Activated T-cell treated with anti-CD3 and anti-CD28 coated beads, Interleukin-2, amount 50 U/mL, for 24 hours (primary cell): Measurements from ENCODE around the gene ABHD4.
A peak's percentile ranks its signal among the peaks of the same experiment; 100 is the strongest.

Experiments used
- DNase-seq: peaks from one replicate; pipeline ENCODE4 v3.0.0-alpha.2; 2020
- H3K27ac Mint-ChIP-seq: 2 replicates; pipeline ENCODE4 v1.8.0; 2020; ENCODE audit warnings: mild to moderate bottlenecking, mixed read lengths
- H3K27me3 Mint-ChIP-seq: 2 replicates; pipeline ENCODE4 v1.8.0; 2020; ENCODE audit warnings: mixed read lengths
- H3K36me3 Mint-ChIP-seq: 2 replicates; pipeline ENCODE4 v1.8.0; 2020; ENCODE audit warnings: low read depth, mixed read lengths
- H3K4me1 Mint-ChIP-seq: 2 replicates; pipeline ENCODE4 v1.8.0; 2020; ENCODE audit warnings: low read depth, mixed read lengths
- H3K4me3 Mint-ChIP-seq: 2 replicates; pipeline ENCODE4 v1.8.0; 2020; ENCODE audit warnings: mild to moderate bottlenecking, moderate library complexity, mixed read lengths
- H3K9me3 Mint-ChIP-seq: 2 replicates; pipeline ENCODE4 v1.8.0; 2020; ENCODE audit warnings: mixed read lengths

Gene ABHD4

DNA sequence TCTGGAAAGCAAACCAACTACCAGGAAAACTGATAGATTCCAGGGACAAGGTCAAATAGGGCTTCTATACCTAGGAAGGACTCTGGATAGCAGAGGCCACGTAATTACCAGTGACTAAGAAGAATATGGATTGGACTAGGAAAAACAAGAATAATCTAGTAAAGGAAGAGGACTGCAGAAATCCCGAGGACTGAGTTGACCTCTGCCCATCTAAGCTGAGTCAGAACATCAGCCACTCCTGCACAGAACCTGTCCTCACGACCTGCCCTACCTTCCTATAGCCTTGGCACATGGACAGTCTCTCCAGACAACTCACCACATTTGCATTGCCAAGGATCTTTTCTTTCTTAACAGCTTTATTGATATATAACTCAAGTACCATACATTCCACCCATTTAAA, 43.7 kb downstream of the ABHD4 start:
- Mint-ChIP-seq H3K4me1 (peaks cover 5% of the 10 kb centered on the region), H3K27me3 (no peaks in the 10 kb centered on the region), H3K27ac (no peak overlapping the region), H3K36me3 (no peaks in the 10 kb centered on the region), H3K9me3 (no peaks in the 10 kb centered on the region), H3K4me3 (no peak overlapping the region)
- no peak for DNase-seq

- no peak within 1 kb of the TSS for H3K27ac Mint-ChIP-seq
Observed at GRCh38 chr14:22644305-22644635, 46.2 kb downstream of the ABHD4 start, which contains the start of gene OR6J1. Gene OR6J1 (minus strand): TSS chr14:22644352. CDS start chr14:22634811, 9,541 bp downstream.

GRCh38 chr14:22646570-22647254, 48.6 kb downstream of the ABHD4 start:
- peaks cover 5% of the 10 kb centered on the region for H3K4me1 Mint-ChIP-seq
- H3K27ac Mint-ChIP-seq, result peak overlapping the region; percentile 22
- no peak for DNase-seq
- no peaks in the 10 kb centered on the region for H3K9me3 Mint-ChIP-seq
- no peaks in the 10 kb centered on the region for H3K36me3 Mint-ChIP-seq
- no peaks in the 10 kb centered on the region for H3K27me3 Mint-ChIP-seq
- no peak overlapping the region for H3K4me3 Mint-ChIP-seq

More at GRCh38 chr14:22644305-22644635, 46.2 kb downstream of the ABHD4 start, which contains the start of gene OR6J1:
- no peaks in the 10 kb centered on the region for H3K9me3 Mint-ChIP-seq
- H3K4me3 Mint-ChIP-seq, result no peak within 1 kb of the TSS
- H3K36me3 Mint-ChIP-seq, result no peaks in the 10 kb centered on the region
- H3K27me3 Mint-ChIP-seq, result no peaks in the 10 kb centered on the region
- no peak for DNase-seq
- peaks cover 5% of the 10 kb centered on the region for H3K4me1 Mint-ChIP-seq

DNA sequence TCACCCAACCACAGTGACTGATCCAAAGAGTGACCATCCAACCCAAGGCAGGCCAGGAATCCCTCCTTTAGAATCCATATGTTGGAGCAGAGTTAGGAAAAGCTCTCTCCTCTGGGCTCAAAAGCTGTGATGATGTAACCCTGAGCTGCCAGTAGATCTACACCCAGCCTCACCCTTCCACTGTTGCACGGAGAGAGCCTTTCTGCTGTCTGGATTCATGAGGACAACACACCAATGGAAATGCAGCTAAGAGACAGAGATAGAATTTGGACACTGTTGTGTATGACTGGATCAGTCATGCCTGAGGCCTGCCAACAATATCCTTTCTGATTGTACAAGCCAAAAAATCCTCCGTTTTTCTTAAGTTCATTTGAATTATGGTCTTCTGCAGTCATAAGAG, 50.4 kb downstream of the ABHD4 start:
- Mint-ChIP-seq H3K36me3 (no peaks in the 10 kb centered on the region), H3K27ac (no peak overlapping the region), H3K4me3 (no peak overlapping the region), H3K27me3 (no peaks in the 10 kb centered on the region), H3K9me3 (no peaks in the 10 kb centered on the region), H3K4me1 (peaks cover 5% of the 10 kb centered on the region)
- DNase-seq, result no peak

DNA sequence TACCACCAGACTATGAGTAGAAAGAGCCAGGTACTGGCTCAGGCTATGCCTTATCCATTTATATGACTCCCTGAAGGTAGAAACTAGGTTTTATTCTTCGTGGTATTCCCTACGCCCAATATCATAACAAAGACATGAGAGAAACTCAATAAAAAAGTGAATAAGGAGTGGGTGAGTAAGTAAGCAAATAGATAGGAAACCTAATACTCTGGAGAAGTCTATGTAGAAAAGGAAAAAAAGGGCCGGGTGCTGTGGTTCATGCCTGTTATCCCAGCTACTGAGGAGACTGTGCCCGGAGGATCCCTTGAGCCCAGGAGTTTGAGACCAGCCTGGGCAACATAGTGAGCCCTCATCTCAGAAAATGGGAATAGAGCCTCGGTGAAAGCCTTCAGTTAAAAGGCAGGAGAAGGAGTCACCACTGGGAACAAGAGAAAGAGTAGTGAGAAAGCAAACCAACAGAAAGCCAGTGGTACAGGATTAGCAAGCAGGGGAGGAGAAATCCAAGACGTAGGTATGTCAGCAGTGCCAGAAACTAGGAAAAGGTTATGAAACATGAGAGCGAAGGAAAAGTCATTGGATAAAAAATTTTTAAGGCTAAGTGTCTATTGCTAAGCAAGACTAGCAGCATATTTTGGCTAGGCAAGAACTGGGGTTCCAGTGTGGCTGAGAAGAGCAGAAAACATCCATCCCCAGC, 52.1 kb downstream of the ABHD4 start:
- Mint-ChIP-seq H3K4me3 (no peak overlapping the region), H3K9me3 (no peaks in the 10 kb centered on the region)

DNA sequence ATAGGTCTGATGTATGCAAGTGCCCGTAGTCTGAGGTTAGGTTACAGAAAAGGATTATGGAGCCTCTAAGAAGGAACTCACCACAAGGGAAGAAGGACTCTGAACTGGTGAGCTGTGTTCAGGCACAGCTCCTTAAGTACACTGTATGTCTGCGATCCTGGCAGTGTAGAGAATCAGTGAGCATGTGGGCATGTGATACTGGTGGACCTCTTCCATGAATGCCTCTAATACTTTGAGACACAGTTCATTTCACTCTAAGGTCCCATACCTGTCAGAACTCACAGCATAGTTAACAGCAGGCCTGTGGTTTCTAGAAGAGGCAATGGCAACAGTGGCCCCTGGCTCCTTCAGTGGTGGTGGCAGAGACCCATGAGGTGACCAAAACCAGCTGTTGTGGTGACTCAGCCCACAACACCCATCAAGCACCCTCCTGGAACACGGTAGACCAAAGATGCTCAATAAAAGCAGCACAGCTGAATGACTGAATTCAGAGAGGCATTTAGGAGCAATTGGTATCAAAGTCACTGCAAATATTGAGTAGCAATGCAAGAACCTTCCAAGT, 52.9 kb downstream of the ABHD4 start:
- H3K36me3 Mint-ChIP-seq, result no peaks in the 10 kb centered on the region
- no peak overlapping the region for H3K4me3 Mint-ChIP-seq
- DNase-seq, result no peak
- no peak overlapping the region for H3K27ac Mint-ChIP-seq
- no peaks in the 10 kb centered on the region for H3K9me3 Mint-ChIP-seq
- peaks cover 5% of the 10 kb centered on the region for H3K4me1 Mint-ChIP-seq
- H3K27me3 Mint-ChIP-seq, result no peaks in the 10 kb centered on the region

More for the DNA sequence above, 52.1 kb downstream of the ABHD4 start:
- DNase-seq, result no peak
- H3K27ac Mint-ChIP-seq, result no peak overlapping the region
- peaks cover 5% of the 10 kb centered on the region for H3K4me1 Mint-ChIP-seq
- no peaks in the 10 kb centered on the region for H3K27me3 Mint-ChIP-seq
- H3K36me3 Mint-ChIP-seq, result no peaks in the 10 kb centered on the region

DNA sequence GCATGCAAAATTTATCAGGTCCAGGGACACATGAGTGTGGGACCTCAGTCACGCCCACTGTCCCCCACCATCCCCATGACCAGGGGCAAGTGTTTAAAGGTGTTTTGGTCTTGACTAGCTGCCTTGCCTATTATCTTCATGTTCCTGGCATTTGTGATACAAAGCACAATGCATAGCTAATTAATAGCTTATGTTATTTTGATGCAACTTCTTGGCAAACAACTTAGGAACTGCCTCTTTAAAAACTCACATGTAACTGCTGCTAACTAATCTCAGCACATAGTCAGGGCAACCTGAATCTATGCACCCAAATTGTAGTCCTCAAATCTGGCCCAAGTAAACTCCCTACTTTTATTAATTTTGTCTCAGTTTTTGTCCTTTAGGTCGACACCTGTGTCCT, 53.5 kb downstream of the ABHD4 start:
- no peaks in the 10 kb centered on the region for H3K27me3 Mint-ChIP-seq
- no peaks in the 10 kb centered on the region for H3K36me3 Mint-ChIP-seq
- H3K27ac Mint-ChIP-seq, result no peak overlapping the region
- no peak overlapping the region for H3K4me3 Mint-ChIP-seq
- H3K4me1 Mint-ChIP-seq, result peaks cover 3% of the 10 kb centered on the region
- no peak for DNase-seq
- no peaks in the 10 kb centered on the region for H3K9me3 Mint-ChIP-seq

DNA sequence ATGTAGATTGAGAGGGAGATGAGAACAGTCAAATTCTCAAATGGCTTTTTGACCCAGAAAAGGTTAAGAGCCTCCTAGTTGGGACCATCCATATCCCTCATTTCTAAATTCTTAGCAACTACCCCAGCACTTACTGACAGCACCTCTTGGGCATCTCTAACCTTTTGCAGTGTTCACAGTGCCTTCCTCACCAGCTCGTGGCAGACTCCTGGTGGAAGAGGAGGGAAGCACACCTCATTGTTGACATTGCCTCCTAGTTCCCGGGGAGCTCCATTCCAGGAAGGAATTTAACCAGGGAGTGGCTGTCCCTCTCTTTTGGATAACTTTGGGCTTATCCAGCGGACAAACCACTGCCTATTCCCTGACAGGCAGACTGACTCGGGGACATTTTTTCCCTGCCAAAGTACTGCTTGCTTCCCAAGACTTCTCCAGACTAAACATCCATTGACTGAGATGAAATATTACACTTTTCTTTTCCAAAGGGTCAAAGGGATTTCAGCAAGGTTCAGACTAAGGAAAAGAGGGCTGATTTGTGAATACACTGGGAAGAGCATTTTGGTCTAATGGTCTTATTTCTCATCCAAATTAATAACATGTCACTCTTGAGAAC, 55.0 kb downstream of the ABHD4 start:
- DNase-seq, result peak; percentile 60
- Mint-ChIP-seq H3K27me3 (no peaks in the 10 kb centered on the region), H3K9me3 (no peaks in the 10 kb centered on the region), H3K4me3 (no peak overlapping the region), H3K4me1 (no peaks in the 10 kb centered on the region), H3K36me3 (no peaks in the 10 kb centered on the region), H3K27ac (no peak overlapping the region)

DNA sequence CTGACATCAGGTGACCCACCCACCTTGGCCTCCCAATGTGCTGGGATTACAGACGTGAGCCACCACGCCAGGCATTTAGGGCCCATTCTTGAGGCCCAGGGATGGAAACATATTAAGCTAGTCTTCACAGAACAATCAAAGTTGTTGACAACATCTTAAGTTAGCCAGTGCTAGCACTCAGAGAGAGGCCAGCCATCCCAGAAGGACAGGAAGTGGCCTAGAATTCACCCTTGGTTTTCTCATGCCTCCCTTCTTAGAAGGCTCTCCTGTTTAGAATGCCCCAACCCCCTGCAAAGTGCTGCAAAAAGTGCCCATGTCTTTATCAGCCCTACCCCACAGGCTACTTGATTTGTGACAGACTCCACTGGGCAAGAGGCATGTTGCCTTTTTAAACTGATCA, 58.1 kb downstream of the ABHD4 start:
- Mint-ChIP-seq H3K4me1 (no peaks in the 10 kb centered on the region), H3K27ac (no peak overlapping the region)
- no peak for DNase-seq

GRCh38 chr14:22656945-22657731, 59.0 kb downstream of the ABHD4 start:
- H3K4me3 Mint-ChIP-seq, result no peak overlapping the region
- H3K27me3 Mint-ChIP-seq, result no peaks in the 10 kb centered on the region
- H3K36me3 Mint-ChIP-seq, result no peaks in the 10 kb centered on the region
- no peaks in the 10 kb centered on the region for H3K9me3 Mint-ChIP-seq
- no peak overlapping the region for H3K27ac Mint-ChIP-seq
- H3K4me1 Mint-ChIP-seq, result no peaks in the 10 kb centered on the region
- DNase-seq, result no peak

More for the DNA sequence above, 58.1 kb downstream of the ABHD4 start:
- Mint-ChIP-seq H3K36me3 (no peaks in the 10 kb centered on the region), H3K4me3 (no peak overlapping the region), H3K9me3 (no peaks in the 10 kb centered on the region), H3K27me3 (no peaks in the 10 kb centered on the region)

- Mint-ChIP-seq H3K36me3 (no peaks in the 10 kb centered on the region), H3K9me3 (no peaks in the 10 kb centered on the region), H3K4me1 (no peaks in the 10 kb centered on the region), H3K27me3 (no peaks in the 10 kb centered on the region), H3K27ac (no peak overlapping the region), H3K4me3 (no peak overlapping the region)
- DNase-seq, result no peak
Observed at GRCh38 chr14:22657861-22658260, 59.8 kb downstream of the ABHD4 start.

GRCh38 chr14:22658946-22659345, 60.8 kb downstream of the ABHD4 start:
- no peaks in the 10 kb centered on the region for H3K27me3 Mint-ChIP-seq
- no peak overlapping the region for H3K27ac Mint-ChIP-seq
- no peaks in the 10 kb centered on the region for H3K4me1 Mint-ChIP-seq
- H3K36me3 Mint-ChIP-seq, result no peaks in the 10 kb centered on the region
- no peak overlapping the region for H3K4me3 Mint-ChIP-seq
- no peak for DNase-seq
- H3K9me3 Mint-ChIP-seq, result no peaks in the 10 kb centered on the region

DNA sequence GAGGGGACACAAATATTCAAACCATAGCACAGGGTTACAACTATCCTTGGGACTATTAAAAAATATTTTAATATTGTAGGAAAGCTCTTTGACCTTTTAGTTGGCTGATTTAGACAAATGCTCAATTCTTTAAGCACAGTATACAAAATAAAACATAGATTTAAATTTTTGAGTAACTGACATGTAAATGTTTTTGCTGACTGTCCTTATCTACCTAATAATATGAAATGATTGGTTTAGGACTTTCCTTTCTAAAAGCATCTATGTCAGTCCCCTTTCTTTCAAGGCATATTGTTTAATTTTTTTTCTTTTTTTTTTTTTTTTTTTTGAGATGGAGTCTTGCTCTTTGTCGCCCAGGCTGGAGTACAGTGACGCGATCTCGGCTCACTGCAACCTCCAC, 62.6 kb downstream of the ABHD4 start:
- Mint-ChIP-seq H3K27ac (no peak overlapping the region), H3K4me3 (no peak overlapping the region), H3K27me3 (no peaks in the 10 kb centered on the region), H3K36me3 (no peaks in the 10 kb centered on the region), H3K4me1 (no peaks in the 10 kb centered on the region), H3K9me3 (no peaks in the 10 kb centered on the region)
- no peak for DNase-seq
